IPS DF 4.7 (cell line): ENCODE data around the gene OR2M3.
"Not testable (repeated sequence)": the region's sequence is repeated elsewhere in the genome, so short reads cannot be mapped to it uniquely, and the experiment has no call there.

ENCODE experiments used
- DNase-seq: peaks from one replicate; pipeline ENCODE4 v3.0.0-alpha.2; 2013; ENCODE audit warnings: low spot score; ENCODE audit errors: extremely low read depth

OR2M3 gene, protein sequence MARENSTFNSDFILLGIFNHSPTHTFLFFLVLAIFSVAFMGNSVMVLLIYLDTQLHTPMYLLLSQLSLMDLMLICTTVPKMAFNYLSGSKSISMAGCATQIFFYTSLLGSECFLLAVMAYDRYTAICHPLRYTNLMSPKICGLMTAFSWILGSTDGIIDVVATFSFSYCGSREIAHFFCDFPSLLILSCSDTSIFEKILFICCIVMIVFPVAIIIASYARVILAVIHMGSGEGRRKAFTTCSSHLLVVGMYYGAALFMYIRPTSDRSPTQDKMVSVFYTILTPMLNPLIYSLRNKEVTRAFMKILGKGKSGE

DNA sequence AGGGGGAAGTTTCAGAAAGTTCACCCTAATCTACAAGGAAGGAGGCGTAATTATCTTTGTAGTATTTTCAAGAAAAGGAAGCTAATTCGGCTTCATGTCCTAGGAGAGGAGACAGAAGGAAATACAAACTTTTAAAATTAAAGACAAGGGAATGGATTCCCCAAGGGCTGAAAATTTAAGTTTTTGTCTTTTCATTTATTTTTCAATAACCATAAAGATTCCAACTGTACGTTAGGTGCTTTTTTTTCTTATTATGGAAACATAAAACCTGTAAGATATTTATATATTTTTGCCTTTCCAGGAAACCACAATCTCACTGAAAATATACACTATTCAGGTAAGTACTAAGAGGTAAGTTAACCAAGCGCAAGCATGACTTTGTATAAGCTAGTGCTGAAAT, at the start of gene OR2M3:
Gene OR2M3 (plus strand): TSS at position 301 of the 400 bp plus-strand sequence. CDS start 5,803 bp downstream, outside the sequence.
- DNase-seq = no peak

DNA sequence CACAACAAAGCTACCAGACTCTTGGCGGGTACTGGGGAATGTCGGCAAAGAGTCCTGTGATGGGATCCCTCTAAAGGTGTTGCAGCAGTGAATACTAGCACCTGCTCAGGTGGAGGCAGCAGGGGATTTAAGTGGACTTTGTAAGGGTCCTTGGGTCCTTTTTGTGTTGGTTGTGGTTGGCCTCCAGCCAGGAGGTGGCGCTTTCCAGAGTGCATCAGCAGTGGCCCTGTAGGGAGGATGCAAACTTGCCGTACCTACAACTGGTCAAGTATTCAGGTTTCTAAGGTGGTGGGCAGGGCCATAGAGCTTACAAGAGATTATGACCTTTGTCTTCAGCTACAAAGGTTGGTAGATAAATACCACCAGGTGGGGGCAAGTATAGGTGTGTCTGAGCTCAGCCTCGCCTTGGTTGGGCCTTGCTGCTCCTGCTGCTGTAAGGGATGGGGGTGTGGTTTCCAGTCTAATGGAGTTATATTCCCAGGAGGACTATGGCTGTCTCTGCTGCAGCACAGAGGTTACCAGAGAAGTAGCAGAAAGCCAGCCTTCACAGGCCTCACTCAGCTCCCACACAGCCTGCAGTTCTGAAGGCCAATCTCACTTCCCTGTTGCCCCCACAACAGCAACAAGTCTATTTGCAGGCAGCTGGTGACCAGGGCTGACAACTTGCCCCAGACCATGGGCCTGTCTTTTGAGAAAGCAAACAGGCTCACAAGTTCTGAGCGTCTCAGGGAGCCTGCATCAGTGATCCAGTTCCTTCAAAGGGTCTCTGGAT, 44.8 kb upstream of the OR2M3 start:
- DNase-seq = no peak

DNA sequence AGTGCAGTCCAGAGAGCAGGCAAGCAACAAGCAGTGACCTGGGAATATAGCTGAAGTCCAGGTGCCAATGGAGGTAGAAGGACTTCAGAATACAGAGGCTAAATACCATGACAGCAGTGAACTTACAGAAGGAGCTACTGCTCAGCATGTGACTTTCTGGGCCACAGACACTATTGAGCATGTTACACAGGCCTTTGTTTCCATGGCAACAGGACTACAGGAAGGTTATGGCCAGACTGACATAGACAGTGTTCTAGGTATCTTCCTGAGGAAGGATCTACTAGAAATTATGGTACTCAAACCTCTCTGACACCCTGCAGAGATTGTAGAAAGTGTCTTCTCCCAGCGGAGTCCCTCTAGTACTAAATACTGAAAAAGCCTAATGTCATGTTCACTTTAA, 41.1 kb upstream of the OR2M3 start:
- no peak for DNase-seq

DNA sequence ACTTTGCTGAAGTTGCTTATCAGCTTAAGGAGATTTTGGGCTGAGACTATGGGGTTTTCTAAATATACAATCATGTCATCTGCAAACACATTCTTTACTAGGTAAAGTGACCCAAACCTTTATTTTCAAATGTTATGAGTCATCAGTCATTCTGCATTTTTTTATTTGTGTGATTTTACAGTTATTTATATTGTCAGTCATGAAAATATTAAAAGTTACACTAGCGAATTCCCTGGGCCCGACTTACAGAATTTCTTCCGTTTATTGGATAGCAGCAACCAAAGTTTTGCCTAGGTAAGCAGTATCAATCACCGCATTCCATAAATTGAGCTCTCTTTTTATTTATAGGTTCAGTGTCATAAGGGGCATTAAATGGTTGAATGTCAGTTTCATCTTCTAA, 38.3 kb upstream of the OR2M3 start:
- DNase-seq = no peak

DNA sequence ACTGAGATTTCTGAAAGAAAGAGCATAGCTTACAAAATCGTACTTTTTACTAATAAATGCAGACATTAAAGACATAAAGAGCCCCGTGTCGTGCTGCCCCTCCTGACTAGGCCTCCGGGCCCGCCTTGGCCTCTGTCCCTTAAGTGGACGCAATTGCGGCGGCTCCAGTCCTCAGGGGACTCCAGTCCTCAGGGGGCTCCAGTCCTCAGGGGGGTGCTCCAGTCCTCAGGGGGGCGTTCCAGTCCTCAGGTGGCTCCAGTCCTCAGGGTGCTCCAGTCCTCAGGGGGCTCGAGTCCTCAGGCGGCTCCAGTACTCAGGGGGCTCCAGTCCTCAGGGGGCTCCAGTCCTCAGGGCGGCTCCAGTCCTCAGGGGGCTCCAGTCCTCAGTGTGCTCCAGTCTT, 33.0 kb upstream of the OR2M3 start:
- DNase-seq = no peak

DNA sequence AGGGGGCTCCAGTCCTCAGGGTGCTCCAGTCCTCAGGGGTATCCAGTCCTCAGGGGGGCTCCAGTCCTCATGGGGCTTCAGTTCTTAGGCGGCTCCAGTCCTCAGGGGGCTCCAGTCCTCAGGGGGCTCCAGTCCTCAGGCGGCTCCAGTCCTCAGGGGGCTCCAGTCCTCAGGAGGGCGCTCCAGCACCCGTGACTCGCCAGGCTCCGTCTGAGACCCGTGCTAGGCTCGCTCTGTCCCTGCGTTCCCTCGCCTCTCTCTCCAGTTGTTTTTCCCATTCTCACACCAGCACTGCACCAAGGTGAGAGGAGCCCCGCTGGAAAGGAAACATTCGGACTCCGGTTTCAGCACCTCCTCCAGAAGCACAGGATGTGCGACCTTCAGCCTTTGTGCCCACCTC, 31.9 kb upstream of the OR2M3 start:
- DNase-seq = no peak

DNA sequence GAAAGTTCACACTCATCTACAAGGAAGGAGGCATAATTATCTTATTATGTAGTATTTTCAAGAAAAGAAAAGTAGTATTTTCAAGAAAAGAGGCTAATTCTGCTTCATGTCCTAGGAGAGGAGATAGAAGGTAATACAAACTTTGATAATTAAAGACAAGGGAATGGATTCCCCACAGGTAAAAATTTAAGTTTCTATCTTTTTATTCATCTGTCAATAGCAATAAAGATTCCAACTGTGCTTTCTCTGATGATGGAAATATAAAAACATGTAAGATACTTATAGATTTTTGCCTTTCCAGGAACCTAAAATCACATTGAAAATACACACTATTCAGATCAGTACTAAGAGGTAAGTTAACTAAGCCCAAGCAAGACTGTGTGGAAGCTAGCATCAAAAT, 22.5 kb upstream of the OR2M3 start, which contains the start of gene OR2M2:
Gene OR2M2 (plus strand): TSS at position 301 of the 400 bp plus-strand sequence. CDS start 5,165 bp downstream, outside the sequence.
- no peak for DNase-seq

DNA sequence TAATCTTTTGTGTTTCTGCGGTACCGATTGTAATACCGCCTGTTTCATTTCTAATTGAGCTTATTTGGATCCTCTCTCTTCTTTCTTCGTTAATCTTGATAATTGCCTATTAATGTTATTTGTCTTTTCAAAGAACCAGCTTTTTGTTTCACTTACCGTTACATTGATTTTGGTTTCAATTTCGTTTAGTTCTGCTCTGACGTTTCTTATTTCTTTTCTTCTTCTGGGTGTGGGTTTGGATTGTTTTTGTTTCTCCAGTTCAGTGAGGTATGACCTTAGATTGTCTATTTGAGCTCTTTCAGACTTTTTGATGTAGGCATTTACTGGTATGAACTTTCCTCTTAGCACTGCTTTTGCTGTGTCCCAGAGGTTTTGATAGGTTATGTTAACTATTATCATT, 13.1 kb upstream of the OR2M3 start:
- DNase-seq = no peak

DNA sequence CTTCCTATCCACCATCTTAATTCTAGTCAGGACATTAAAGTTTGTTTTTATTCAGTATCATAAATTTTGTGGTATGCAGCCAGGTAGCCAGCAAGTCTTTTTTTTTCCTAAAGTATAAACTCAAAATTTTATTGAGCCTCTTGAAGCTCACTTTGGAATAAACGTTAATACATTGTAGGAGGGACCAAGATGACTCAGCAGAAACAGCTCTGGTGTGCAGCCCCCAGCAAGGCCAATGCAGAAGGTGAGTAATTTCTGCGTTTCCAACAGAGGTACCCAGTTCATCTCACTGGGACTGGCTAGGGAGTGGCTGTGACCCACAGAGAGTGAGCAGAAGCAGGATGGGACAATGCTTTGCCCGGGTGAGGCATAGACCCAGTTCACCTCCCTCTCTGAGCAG, 9.7 kb upstream of the OR2M3 start:
- no peak for DNase-seq

DNA sequence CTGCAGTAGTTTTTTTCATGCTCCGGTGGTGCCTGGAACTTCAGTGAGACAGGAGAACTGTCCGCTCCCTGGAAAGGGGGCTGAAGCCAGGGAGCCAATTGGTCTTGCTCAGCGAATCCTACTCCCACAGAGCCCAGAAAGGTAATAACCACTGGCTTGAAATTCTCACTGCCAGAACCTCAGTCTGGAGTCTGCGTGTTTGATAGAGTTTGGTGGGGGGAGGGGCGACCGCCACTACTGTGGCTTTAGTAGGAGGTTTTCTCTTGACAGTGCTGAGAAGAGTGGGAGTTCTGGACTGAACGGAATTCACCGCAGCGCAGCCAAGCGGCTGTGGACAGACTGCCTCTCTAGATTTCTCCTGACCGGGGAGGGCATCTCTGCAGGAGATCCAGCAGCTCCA, 8.0 kb upstream of the OR2M3 start:
- DNase-seq = no peak

DNA sequence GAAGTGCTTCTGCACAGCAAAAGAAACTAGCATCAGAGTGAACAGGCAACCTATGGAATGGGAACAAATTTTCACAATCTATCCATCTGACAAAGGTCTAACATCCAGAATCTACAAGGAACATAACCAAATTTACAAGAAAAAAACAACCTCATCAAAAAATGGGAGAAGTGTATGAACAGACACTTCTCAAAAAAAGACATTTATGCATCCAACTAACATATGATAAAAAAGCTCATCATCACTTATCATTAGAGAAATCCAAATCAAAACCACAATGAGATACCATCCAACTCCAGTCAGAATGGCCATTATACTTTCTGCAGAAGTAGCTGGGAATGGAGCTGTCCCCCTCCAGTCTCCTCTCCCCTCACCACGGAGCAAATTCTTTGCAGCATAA, 2.9 kb upstream of the OR2M3 start:
- DNase-seq = no peak

DNA sequence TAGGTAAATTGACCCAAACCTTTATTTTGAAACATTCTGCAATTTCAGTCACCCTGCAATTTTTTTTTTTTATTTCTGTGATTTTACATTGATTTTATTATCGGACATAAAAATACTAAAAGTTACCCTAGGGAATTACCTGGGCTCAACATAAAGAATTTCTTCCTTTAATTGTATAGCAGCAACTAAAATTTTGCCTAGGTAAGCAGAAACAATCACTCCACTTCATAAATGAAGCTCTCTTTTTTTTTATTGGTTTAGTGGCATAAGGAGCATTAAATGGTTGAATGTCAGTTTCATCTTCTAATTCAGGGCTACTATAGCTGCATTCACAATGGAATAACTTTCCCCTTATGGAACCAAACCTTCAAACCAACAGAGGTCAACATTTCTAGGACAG, 18.8 kb downstream of the OR2M3 start:
- no peak for DNase-seq

DNA sequence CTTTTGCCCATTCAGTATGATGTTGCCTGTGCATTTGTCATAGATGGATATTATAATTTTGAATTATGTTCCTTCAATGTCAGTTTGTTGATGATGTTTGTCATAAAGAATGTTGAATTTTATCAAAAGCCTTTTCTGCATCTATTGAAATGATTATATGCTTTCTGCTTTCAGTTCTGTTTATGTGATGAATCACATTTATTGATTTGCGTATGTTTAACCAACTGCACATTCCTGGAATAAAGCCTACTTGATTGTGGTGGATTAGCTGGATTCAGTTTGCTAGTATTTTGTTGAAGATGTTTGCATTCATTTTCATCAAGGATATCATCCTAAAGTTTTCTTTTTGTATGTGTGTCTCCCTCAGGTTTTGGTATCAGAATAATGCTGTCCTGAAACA, 28.5 kb downstream of the OR2M3 start:
- DNase-seq = no peak

DNA sequence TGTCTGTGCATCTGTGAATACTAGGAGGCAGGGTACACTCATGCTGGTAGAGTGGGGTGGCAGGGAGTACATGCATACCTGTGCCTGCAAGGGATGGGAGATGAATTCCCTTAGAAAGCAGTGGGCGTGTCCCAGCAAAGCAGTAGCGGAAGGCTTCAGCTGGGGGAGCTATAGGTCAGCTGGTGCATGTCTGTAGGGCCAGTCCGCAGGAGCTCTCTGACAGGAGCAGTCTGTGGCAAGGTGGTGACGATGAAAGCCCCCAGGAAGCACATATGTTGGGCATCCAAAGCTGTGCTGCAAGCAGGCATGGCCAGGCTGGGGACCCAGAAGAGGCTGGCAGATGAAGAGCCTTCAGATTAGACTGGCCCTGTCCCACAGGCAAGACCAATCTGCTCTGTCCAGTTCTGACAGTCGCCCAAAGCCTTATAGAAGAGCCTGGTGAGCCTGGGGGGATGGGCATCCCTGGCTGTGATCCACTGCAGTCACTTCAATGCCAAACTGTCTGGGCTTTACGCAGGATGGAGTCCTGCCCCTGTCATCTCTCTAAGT, 32.4 kb downstream of the OR2M3 start:
- DNase-seq = no peak

DNA sequence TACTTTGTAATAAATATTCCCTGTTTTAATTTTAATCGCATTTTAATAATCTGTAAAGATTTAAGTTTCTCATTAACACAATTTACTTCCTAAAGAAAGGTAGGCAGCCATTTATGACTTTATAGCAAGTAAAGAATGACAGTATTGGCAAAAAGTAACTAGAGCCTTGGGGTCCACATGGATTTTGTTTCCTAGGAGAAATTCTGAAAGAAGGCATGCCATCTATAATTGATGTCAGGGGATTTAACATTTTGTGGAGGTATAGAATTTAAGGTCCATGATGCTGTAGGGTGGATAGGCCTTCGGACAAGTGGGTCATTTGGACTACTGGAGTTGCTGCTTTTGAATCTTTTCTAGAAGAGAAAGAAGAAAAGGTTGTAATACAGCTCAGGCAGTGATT, 34.1 kb downstream of the OR2M3 start, which contains the start of gene OR2M4:
Gene OR2M4 (plus strand): TSS at position 301 of the 400 bp plus-strand sequence. CDS start 7,512 bp downstream, outside the sequence.
- DNase-seq = no peak

DNA sequence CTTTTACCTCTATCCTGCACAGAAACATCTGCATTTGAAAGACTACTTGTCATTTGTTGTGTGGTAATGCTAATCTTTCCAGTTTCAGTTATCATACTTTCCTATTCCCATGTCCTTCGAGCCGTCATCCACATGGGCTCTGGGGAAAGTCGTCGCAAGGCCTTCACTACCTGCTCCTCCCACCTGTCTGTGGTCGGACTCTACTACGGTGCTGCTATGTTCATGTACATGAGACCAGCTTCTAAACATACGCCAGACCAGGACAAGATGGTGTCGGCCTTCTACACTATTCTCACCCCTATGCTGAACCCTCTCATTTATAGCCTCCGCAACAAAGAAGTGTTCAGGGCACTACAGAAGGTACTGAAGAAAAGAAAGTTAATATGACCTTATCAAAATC, 42.4 kb downstream of the OR2M3 start:
- DNase-seq = no peak

DNA sequence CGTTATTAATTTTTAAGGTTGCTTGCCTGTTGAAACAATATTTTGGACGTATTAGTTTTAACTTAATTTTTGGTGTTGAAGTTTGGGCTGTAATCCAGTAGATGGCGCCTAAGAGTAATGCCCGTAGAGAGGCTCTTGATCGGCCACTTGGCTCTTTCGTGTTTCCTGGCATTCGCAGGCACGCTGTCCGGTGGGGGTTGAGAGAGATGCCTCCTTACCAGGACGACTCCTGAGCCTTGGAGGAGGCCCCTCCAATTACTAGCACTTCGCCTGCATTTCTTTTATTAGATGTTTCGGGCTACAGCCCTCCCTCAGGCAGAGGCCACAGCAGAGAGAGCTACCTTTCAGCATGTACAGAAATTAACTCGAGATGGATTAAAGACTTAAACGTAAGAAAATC, 46.1 kb downstream of the OR2M3 start:
- peak; percentile 3 for DNase-seq

DNA sequence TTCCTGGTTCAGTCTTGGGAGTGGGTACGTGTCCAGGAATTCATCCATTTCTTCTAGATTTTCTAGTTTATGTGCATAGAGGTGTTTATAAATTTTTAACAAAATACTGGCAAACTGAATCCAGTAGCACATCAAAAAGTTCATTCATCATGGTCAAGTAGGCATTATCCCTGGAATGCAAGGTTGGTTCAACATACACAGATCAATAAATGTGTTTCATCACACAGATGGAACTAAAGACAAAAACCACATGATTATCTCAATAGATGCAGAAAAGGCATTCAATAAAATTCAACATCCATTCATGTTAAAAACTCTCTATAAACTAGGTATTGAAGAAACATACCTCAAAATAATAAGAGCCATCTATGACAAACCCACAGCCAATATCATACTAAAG, 62.2 kb downstream of the OR2M3 start:
- DNase-seq = not testable (repeated sequence)
